ENCODE data around the gene CLIP1.
"Not testable (repeated sequence)": the region's sequence is repeated elsewhere in the genome, so short reads cannot be mapped to it uniquely, and the experiment has no call there.

The CLIP1 gene

DNA sequence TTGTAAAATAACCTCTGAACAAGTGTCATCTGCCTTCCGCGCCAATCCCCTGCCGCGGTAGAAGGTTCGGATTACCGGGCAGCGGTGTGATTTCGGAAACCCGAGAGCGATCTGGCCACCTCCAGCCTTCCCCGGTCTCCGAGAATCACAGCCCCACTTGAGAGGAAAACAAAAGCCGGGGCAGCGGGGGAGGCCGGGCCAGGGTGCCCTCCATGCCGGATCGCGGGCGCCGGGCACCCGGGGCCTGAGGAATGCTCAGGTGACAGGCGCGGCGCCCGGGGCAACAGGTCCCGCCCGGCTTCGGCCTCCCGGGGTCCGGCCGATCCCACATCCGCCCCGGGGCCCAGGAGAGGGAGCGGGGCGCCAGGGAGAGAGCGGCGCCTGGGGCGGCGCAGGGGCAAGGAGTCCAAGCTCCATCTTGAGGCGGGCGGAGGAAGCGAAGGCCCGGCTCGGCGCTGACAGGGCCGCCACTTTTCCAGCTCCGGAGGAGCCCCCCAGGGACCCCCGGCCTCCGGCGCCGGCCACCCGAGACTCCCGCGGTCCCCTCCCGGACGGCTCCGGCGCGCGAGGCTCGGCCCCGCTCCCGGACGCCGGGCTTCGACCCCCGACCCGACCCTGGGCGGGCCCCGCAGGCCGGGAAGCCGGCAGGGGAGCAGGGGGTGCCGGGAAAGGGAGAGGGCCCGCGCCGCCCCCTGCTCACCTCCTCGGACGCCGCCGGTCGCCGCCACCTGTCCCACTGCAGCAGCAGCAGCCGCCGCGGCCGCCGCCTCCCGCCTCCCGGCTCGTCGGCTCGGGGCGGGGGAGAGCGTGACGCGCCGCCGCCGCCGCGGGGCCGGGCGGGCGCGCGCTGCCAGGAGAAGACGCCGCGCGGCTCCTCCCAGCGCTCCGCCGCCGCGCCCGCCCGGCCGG lies at the start of gene CLIP1:
Gene CLIP1 (minus strand): TSS at position 849 of the 909 bp plus-strand sequence. CDS start 42,217 bp downstream, outside the sequence.
- peak; percentile 34 for DNase-seq

DNA sequence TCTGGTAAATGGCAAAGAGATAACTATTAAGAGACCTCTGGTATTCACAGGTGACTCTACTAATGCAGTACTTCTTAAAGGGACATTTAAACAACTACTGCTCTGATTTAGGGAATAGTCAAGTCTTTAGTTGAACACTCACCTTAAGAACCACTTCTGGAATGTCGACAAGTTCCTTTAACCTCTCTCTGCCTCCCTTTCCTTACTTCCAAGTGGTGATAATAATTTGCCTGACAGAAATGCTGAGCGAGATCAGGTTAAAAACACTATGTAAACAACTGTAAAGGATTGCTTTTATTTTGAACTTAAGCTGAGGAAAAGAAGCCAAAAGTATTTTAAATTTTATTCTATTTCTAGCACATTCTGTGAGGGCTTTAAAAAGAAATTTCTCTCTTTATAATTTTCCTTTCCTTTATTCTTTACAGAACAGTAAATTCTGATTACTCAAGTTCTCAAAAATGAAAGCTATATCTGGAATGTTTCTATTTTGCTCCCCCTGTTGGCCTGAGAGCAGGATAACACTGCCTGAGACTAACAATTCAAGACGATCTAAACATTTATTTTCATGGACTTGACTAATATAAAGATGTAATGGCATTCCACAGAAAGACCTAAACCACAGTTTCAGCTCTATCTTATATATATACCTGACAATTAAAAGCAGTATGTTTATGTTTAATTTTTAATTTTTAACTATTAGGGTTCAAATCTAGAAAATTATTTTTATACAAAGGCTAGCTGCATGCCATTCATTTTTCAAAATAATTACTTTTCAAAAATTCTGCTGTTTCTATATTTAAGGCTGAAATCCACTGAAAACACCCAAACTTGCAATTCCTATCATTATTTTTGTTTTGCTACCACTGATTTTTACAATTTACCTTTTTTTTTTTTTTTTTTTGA lies 49.1 kb upstream of the CLIP1 start:
- DNase-seq, result peak; percentile 38

DNA sequence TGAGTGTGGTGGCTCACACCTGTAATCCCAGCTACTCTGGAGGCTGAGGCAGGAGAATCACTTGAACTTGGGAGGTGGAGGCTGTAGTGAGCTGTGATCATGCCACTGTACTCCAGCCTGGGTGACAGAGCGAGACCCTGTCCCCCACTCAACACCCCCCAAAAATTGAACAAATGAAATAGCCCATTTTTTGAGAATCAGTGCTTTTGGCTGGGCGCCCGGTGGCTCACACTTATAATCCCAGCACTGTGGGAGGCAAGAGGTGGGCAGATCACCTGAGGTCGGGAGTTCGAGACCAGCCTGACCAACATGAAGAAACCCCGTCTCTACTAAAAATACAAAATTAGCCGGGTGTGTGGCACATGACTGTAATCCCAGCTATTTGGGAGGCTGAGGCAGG lies 48.1 kb upstream of the CLIP1 start:
- not testable (repeated sequence) for DNase-seq

DNA sequence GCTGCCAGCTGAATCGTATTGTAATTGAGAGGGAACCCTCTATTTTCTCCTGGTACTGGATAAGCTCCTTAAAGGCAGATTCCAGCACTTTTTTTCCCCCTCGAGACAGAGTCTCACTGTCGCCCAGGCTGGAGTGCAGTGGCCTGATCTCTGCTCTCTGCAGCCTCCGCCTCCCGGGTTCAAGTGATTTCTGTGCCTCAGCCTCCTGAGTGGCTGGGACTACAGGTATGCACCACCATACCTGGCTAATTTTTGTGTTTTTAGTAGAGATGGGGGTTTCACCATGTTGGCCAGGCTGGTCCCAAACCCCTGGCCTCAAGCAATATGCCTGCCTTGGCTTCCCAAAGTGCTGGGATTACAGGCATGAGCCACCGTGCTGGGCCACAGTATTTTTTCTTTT lies 47.4 kb upstream of the CLIP1 start:
- DNase-seq, result not testable (repeated sequence)

DNA sequence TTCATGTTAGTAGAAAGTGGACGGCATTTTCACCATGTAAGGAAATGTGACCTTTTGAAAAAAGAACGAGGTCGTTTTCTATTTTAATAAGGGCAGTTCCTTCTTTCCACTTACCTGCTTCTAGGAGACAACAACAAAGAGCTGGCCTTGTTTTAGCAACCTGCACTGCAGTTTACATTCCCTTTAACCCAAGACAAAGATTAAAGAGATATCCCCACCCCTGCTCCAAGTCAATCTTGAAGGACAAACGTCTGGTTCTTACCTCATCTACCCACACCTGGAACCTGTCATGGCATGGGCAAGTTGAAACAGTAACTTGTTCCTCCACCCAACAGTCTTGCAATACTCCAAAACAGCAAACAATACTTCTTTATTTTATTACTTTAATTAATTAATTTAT lies 45.5 kb upstream of the CLIP1 start:
- DNase-seq, result no peak

DNA sequence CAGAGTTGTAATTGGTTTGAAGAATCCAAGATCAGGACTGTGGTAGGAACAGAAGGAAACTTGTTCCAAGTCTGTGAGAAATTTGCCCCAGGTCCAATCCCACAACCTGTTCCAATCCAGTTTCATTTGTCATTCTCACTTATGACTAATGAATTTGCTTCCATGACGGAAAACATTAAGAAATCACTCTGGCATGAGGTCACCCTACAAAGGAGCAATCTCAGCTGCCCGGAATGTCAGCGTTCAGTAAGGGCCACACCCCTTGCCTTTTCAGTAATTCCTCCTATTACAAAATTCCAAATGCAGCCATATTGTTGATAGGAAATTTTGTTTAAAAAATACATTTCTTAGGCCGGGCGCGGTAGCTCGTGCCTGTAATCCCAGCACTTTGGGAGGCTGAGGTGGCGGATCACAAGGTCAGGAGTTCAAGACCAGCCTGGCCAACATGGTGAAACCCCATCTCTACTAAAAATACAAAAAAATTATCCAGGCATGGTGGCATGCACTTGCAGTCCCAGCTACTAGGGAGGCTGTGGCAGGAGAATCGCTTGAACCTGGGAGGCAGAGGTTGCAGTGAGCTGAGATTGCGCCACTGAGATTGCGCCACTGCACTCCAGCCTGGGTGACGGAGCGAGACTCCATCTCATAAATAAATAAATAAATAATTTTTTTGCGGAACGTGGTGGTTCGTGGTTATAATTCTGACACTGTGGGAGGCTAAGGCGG lies 42.0 kb upstream of the CLIP1 start:
- DNase-seq, result not testable (repeated sequence)

DNA sequence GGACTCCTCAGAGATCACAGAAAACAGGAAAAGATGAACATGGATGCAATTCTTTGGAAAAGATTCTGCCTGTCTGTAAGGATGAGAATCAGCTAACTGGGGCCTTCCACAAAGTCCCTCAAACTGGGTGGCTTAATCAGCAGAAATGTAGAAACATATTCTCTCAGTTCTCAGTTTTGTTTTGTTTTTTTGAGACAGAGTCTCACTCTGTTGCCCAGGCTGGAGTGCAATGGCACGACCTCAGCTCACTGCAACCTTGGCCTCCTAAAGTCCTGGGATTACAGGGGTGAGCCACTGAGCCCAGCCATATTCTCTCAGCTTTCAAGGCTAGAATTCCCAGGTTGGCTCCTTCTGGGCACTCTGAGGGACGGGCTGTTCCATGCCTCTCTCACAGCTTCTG lies 38.2 kb upstream of the CLIP1 start:
- DNase-seq, result no peak

DNA sequence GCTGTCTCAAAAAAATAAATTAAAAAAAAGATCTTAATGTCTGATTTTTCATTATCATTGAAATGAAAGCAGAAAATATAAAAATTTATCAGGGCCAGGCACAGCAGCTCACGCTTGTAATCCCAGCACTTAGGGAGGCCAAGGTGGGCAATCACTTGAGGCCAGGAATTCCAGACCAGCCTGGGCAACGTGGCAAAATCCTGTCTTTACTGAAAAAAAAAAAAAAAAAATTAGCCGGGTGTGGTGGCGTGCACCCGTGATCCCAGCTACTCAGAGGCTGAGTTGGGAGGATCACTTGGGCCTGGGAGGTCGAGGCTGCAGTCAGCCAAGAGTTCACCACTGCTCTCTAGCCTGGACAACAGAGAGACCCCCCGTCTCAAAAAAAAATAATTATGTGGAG lies 37.6 kb upstream of the CLIP1 start:
- no peak for DNase-seq

DNA sequence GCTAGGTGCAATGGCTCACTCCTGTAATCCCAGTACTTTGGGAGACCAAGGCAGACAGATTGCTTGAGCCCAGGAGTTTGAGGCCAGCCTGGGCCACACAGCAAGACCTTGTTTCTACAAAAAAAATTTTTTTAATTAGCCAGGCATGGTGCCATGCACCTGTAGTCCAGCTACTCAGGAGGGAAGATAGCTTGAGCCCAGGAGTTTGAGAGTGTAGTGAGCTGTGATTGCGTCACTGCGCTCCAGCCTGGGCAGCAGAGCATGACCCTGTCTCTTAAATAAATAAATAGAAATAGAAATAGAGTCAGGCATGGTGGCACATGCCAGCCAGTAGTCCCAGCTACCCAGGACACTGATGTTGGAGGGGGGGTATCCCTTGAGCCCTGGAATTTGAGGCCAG lies 36.7 kb upstream of the CLIP1 start:
- no peak for DNase-seq

DNA sequence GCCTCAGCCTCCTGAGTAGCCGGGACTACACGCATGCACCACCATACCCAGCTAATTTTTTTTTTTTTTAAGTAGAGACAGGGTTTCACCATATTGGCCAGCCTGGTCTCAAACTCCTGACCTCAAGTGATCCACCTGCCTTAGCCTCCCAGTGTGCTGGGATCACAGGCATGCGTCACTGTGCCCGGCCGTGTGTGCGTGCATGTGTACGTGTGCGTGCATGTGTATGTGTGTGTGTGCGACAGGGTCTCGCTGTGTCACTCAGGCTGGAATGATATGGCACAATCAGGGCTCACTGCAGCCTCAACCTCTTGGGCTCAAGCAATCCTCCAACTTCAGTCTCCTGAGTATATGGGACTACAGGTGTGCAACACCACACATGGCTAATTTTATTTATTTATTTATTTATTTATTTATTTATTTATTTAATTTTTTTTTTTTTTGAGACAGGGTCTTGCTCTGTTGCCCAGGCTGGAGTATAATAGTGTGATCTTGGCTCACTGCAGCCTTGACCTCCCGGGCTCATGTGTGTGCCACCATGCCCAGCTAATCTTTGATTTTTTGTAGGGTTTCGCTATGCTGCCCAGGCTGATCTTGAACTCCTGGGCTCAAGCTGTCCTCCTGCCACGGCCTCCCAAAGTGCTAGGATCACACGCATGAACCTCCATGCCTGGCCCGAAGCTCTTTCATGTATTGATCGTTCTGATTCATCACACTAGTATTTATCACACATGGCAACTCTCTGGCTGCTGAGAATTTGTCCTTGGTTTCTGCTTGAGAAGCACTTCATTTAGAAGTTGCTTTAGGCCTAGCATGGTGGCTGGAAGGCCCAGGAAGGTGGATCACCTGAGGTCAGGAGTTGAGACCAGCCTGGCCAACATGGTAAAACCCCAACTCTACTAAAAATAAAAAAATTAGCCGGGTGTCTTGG lies 35.9 kb upstream of the CLIP1 start:
- DNase-seq, result no peak

DNA sequence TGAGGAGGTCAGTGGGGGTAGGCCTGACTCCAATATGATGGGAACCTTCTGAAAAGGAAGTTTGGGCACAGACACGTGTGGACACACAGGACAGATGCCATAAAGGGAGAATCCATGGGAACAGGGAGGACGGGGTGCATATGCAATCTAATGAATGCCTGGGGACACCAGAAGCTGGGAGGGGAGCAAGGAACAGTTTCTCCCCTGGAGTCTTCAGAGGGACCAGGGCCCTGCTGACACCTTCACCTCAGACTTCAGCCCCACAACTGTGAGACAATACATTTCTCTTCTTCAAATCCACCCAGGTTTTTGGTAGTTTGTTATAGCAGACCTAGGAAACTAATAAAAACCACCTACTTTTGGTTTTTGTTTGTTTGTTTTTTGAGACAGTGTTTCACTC lies 35.2 kb upstream of the CLIP1 start:
- no peak for DNase-seq

DNA sequence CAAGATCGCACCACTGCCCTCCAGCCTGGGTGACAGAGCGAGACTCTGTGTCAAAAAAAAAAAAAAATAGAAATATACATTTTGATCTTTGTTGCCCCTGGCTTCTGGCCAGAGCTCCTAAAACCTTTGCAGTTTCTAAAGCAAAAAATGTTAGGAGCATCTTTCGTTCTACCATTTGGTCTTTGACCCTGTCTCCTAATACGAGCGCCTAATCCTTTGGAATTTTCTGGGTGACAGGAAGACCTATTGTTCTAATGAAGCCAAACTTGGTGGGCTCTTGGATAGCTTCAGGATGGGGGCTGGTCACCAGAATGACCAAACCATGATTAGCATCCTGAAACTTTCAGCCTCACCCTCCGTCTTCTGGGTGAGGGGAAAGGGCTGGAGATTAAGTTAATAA lies 32.3 kb upstream of the CLIP1 start:
- DNase-seq, result no peak

DNA sequence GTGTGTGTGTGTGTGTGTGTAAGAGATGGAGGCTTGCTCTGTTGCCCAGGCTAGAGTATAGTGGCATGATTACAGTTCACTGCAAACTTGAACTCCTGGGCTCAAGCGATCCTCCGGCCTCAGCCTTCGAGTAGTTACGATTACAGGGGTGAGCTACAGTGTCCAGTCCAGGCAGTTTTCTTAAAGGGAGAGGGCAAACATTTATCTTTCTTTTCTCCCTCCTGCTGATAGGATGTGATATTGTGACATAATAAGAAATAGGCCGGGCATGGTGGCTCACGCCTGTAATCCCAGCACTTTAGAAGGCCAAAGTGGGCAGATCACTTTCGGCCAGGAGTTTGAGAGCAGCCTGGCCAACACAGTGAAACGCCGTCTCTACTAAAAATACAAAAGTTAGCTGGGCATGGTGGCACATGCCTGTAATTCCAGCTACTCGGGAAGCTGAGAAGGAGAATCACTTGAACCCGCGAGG lies 31.8 kb upstream of the CLIP1 start:
- DNase-seq, result no peak

DNA sequence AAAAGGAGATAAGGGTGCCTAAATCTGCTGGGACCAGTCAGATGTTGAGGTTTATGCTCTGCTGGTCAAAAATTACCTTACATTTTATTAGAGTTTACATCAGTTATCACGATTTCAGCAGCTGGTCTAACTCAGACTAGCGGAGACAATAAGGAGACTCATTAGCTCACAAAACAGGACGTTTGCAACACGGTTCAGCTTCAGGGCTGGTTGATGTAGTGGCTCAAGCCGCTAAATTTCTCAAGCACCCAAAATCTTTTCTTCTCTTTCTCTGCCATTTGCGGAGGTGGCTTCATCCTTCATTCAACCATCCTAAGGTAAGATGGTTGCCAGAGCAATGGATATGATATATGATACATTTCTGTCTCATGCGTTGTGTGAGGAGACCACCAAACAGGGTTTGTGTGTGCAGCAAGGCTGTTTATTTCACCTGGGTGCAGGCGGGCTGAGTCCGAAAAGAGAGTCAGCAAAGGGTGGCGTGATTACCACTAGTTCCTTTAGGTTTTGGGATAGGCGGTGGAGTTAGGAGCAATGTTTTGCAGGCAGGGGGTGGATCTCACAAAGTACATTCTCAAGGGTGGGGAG lies 30.3 kb upstream of the CLIP1 start:
- no peak for DNase-seq

DNA sequence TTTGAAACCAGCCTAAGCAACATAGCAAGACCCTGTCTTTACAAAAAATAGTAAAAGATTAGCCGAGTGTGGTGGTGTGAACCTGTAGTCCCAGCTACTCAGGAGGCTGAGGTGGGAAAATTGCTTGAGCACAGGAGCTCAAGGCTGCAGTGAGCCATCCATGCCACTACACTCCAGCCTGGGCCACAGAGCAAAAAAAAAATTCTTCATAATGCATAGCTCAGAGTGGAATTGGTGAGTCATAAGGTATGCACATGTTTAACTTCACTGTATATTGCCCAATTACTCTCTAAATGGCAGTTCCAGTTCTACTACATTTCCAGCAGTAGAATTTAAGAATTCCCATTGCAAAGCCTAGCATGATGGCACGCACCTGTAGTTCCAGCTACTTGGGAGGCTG lies 26.8 kb upstream of the CLIP1 start:
- DNase-seq, result no peak

DNA sequence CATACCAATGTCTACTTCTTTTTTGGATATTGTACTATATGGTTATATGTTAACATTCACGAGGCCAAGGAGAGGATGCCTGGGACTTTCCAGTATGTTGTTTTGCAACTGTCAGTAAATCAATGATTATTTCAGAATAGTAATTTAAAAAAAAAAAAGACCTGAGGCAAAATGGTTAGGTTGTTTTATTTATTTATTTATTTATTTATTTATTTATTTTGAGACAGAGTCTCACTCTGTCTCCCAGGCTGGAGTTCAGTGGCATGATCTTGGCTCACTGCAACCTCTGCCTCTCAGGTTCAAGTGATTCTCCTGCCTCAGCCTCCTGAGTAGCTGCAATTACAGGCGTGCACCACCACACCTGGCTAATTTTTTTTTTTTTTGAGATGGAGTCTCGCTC lies 25.4 kb upstream of the CLIP1 start:
- DNase-seq, result not testable (repeated sequence)

DNA sequence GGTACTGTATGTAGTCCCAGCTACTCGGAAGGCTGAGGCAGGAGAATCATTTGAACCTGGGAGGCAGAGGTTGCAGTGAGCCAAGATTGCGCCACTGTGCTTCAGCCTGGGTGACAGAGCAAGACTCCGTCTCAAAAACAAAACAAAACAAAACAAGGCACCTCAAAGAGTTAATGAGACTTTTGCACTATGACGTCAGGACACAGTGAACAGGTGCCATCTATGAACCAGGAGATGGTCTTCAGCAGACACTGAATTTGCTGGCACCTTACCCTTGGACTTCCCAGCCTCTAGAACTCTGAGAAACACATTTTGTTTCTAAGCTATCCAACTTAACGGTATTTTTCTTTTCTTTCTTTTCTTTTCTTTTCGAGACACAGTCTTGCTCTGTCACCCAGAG lies 23.9 kb upstream of the CLIP1 start:
- DNase-seq, result not testable (repeated sequence)

DNA sequence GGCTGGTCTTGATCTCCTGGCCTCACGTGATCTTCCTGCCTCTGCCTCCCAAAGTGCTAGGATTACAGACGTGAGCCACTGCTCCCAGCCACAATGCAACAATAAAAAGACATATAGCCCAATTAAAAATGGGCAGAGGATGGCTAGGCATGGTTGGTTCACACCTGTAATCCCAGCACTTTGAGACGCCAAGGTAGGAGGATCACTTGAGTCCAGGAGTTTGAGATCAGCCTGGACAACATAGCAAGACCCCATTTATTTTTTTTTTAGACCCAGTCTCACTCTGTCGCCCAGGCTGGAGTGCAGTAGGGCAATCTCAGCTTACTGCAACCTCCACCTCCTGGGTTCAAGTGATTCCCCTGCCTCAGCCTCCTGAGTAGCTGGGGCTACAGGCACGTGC lies 21.6 kb upstream of the CLIP1 start:
- DNase-seq, result not testable (repeated sequence)

DNA sequence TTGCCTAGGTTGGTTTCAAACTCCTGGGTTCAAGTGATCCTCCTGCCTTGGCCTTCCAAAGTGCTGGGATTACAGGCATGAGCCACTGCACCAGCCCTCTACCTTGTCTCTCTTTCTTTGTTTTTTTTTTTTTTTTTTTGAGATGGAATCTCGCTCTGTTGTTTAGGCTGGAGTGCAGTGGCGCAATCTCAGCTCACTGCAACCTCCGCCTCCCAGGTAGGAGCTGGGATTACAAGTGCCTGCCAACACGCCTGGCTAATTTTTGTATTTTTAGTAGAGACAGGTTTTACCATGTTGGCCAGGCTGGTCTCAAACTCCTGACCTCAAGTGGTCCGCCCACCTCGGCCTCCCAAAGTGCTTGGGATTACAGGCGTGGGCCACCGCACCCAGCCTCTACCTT lies 16.4 kb upstream of the CLIP1 start:
- not testable (repeated sequence) for DNase-seq

DNA sequence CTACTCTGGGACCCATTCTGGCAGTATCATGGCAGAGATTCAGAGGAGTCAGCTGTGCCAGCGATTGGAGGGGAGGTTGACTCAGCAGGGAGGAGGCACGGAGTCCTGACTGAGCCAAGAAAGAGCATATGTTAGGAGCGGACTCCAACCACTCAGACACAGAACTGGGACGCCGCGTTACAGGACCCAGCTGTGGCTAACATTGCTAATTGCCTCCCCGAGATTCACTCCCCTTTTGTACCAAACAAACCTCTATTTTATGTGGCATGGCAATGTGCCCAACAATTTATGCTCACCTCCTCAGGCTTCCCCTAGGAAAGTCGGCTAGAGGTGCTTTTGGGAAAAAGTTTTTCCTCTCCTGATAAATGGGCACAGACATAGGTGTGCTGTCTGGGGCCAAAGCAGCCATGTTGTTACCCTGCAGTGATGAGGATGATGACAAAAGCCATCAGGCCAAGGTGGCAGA lies 15.2 kb upstream of the CLIP1 start:
- DNase-seq, result no peak

DNA sequence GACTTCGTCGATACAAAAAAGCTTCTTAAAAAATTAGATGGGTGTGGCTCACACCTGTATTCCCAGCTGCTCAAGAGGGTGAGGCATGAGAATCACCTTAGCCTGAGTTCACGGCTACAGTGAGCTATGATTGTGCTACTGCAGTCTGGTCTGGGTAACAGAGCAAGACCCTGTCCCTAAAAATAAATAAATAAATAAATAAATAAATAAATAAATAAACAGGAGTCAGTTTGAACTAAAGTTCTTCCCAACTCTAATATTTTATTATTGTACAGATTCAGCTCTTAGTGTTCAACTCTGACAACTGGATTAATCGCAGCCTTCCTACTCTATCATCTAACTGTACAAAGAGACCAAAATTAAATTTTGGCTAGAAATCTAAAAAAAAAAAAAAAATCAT lies 12.7 kb upstream of the CLIP1 start:
- DNase-seq, result no peak
